CD14-positive monocyte (primary cell): ENCODE measurements around the gene SYPL1. TPM values are rescaled to one million over a fixed set of nuclear protein-coding genes. Genes with fewer than 3 reads are reported as not detected.

Experiments
- DNase-seq, 3 donors: peaks; one replicate each; pipeline ENCODE4 v3.0.0-alpha.2; 2011 to 2022
- H2AFZ ChIP-seq: 2 replicates; pipeline ENCODE4 v1.6.0; 2012; ENCODE audit warnings: mild to moderate bottlenecking, low read depth, low read length, inconsistent platforms; ENCODE audit not compliant: insufficient read depth, poor library complexity, severe bottlenecking
- H3K27ac ChIP-seq, 2 donors: 1 replicate in 1 of 2; 2 replicates in 1 of 2; pipeline ENCODE4 v1.5.1; 2012 to 2013; ENCODE audit warnings: low read length in 2 of 2, control low read depth in 1 of 2, inconsistent platforms in 1 of 2, low read depth in 1 of 2, mild to moderate bottlenecking in 1 of 2
- H3K27me3 ChIP-seq, 2 donors: one replicate each; pipeline versions ENCODE4 v1.6.0 to v1.6.1; 2011 to 2013; ENCODE audit warnings: low read length in 2 of 2; ENCODE audit not compliant: control insufficient read depth in 2 of 2, insufficient read depth in 2 of 2
- H3K36me3 ChIP-seq, 2 donors: replicated peaks in 1 of 2; 1 replicate in 1 of 2; 2 replicates in 1 of 2; pipeline versions ENCODE4 v1.5.1 to v1.6.1; 2012 to 2013; ENCODE audit warnings: low read length in 2 of 2, control low read depth in 1 of 2, inconsistent platforms in 1 of 2, mild to moderate bottlenecking in 1 of 2; ENCODE audit not compliant: insufficient read depth in 2 of 2, control insufficient read depth in 1 of 2
- H3K4me1 ChIP-seq, 2 donors: 1 replicate in 1 of 2; 2 replicates in 1 of 2; pipeline versions ENCODE4 v1.5.1 to v1.6.1; 2012 to 2013; ENCODE audit warnings: low read length in 2 of 2, control low read depth in 1 of 2, inconsistent platforms in 1 of 2, mild to moderate bottlenecking in 1 of 2, moderate library complexity in 1 of 2; ENCODE audit not compliant: insufficient read depth in 2 of 2, control insufficient read depth in 1 of 2
- H3K4me2 ChIP-seq: replicated peaks from 2 replicates; pipeline ENCODE3; 2012; ENCODE audit warnings: low read length, moderate library complexity, mild to moderate bottlenecking; ENCODE audit not compliant: poor library complexity, severe bottlenecking; ENCODE audit errors: extremely low read depth
- H3K4me3 ChIP-seq, 3 experiments: fragments of 200-600 bp in 1 of 3; sonication (generic) in 1 of 3; replicated peaks in 1 of 3; 1 replicate in 2 of 3; 2 replicates in 1 of 3; pipeline ENCODE4 v1.5.1; 2011 to 2013; ENCODE audit warnings: low read length in 3 of 3, mild to moderate bottlenecking in 3 of 3, control low read depth in 2 of 3, low read depth in 2 of 3, inconsistent platforms in 1 of 3, moderate library complexity in 1 of 3
- H3K79me2 ChIP-seq: 2 replicates; pipeline ENCODE4 v1.6.0; 2012; ENCODE audit warnings: mild to moderate bottlenecking, control low read depth, inconsistent platforms, low read length, moderate library complexity; ENCODE audit not compliant: insufficient read depth
- H3K9ac ChIP-seq: 2 replicates; pipeline ENCODE4 v1.6.0; 2017; ENCODE audit warnings: low read length, mild to moderate bottlenecking; ENCODE audit not compliant: insufficient read depth, poor library complexity, severe bottlenecking
- H3K9me3 ChIP-seq, 2 donors: replicated peaks in 1 of 2; 1 replicate in 1 of 2; 2 replicates in 1 of 2; pipeline versions ENCODE4 v1.5.1 to v1.6.1; 2012 to 2013; ENCODE audit warnings: low read length in 2 of 2, control low read depth in 1 of 2; ENCODE audit not compliant: control insufficient read depth in 1 of 2, insufficient read depth in 1 of 2
- H4K20me1 ChIP-seq: 2 replicates; pipeline ENCODE4 v1.6.0; 2012; ENCODE audit warnings: mild to moderate bottlenecking, low read length, control low read depth, moderate library complexity; ENCODE audit not compliant: insufficient read depth
- H3K27ac Mint-ChIP-seq, 7 donors: one replicate each; pipeline ENCODE4 v1.8.0; 2020; ENCODE audit warnings: mild to moderate bottlenecking in 7 of 7, mixed read lengths in 7 of 7, moderate library complexity in 6 of 7, inconsistent platforms in 2 of 7
- H3K27me3 Mint-ChIP-seq, 3 donors: one replicate each; pipeline ENCODE4 v1.8.0; 2021 to 2022; ENCODE audit warnings: low read depth in 3 of 3, mild to moderate bottlenecking in 3 of 3, mixed read lengths in 3 of 3, moderate library complexity in 3 of 3, inconsistent platforms in 1 of 3
- H3K36me3 Mint-ChIP-seq, 2 donors: one replicate each; pipeline ENCODE4 v1.8.0; 2020; ENCODE audit warnings: mixed read lengths in 2 of 2, inconsistent platforms in 1 of 2, mild to moderate bottlenecking in 1 of 2
- H3K4me1 Mint-ChIP-seq: one replicate; pipeline ENCODE4 v1.8.0; 2020; ENCODE audit warnings: mild to moderate bottlenecking, mixed read lengths
- H3K4me3 Mint-ChIP-seq, 2 donors: one replicate each; pipeline ENCODE4 v1.8.0; 2020; ENCODE audit warnings: mild to moderate bottlenecking in 2 of 2, mixed read lengths in 2 of 2, moderate library complexity in 1 of 2
- H3K9me3 Mint-ChIP-seq, 7 donors: one replicate each; pipeline ENCODE4 v1.8.0; 2020 to 2022; ENCODE audit warnings: mixed read lengths in 7 of 7, mild to moderate bottlenecking in 6 of 7, moderate library complexity in 6 of 7, inconsistent platforms in 2 of 7
- CTCF ChIP-seq: fragments of 200-600 bp; IDR thresholded peaks from one replicate; pipeline ENCODE4 v1.8.0; 2022; ENCODE audit warnings: antibody characterized with exemption, mild to moderate bottlenecking
- WGBS: methylation state at CpG from one replicate; pipeline ENCODE4 v1.1.5; 2013; ENCODE audit warnings: missing lambda C conversion rate; ENCODE audit not compliant: insufficient coverage; 5-methylcytosine and 5-hydroxymethylcytosine counted together
- intact Hi-C, 2 donors: fragments of 100-400 bp; cut with micrococcal nuclease; formaldehyde crosslinking; loops; one replicate each; pipeline versions ENCODE4 v1.15.0 to v1.15.1; 2023
- polyA plus RNA-seq, 3 donors: library from polyadenylated mRNA; depleted of rRNA in 1 of 3; unstranded in 2 of 3; stranded (reverse) in 1 of 3; fragments of 300-500 nt in 2 of 3; fragments of >200 nt in 1 of 3; fragmentation: Illumina TruSeq in 2 of 3; gene quantifications; 1 replicate in 2 of 3; 2 replicates in 1 of 3; pipeline ENCODE4 v1.2.3, GENCODE V29; 2012 to 2021

Gene SYPL1
- polyA plus RNA-seq, 3 donors, result 22.3 to 82.1 (median 64.7) TPM

GRCh38 chr7:106059556-106059955 lies 52.6 kb downstream of the SYPL1 start:
- no peak for TF ChIP-seq CTCF
- H3K27ac ChIP-seq, result no peak overlapping the region
- H3K36me3 Mint-ChIP-seq, result no peaks in the 10 kb centered on the region
- H3K27me3 ChIP-seq, result peaks cover 0 to 14% of the 10 kb centered on the region in 2 donors
- peaks cover 48% of the 10 kb centered on the region for H3K4me1 Mint-ChIP-seq
- H3K4me3 Mint-ChIP-seq, result no peak overlapping the region
- no peaks in the 10 kb centered on the region for H3K36me3 ChIP-seq
- H2AFZ ChIP-seq, result no peak overlapping the region
- H3K27me3 Mint-ChIP-seq, result peaks cover 15 to 27% (median 23%) of the 10 kb centered on the region in 3 donors
- intact Hi-C loops, result no loop called here
- no peaks in the 10 kb centered on the region for H3K9me3 Mint-ChIP-seq
- DNase-seq, result peak; percentile 41 to 60 (median 56)
- H3K9ac ChIP-seq, result no peak overlapping the region
- H3K4me2 ChIP-seq, result no peak overlapping the region
- H3K4me3 ChIP-seq, result no peak overlapping the region
- H3K9me3 ChIP-seq, result no peaks in the 10 kb centered on the region
- H3K4me1 ChIP-seq, result peaks cover 20 to 31% of the 10 kb centered on the region in 2 donors
- H4K20me1 ChIP-seq, result no peaks in the 10 kb centered on the region
- no peaks in the 10 kb centered on the region for H3K79me2 ChIP-seq
- 21% methylated on average over 2 of the region's 2 CpGs for WGBS
- peak overlapping the region in 2 of 7 donors; percentile 6 to 47 for H3K27ac Mint-ChIP-seq

- DNase-seq, result no peak
- H3K36me3 ChIP-seq, result no peaks in the 10 kb centered on the region
- no peaks in the 10 kb centered on the region for H3K9me3 Mint-ChIP-seq
- H4K20me1 ChIP-seq, result no peaks in the 10 kb centered on the region
- no peak overlapping the region for H3K27ac ChIP-seq
- peaks cover 48% of the 10 kb centered on the region for H3K4me1 Mint-ChIP-seq
- peaks cover 15 to 30% (median 27%) of the 10 kb centered on the region in 3 donors for H3K27me3 Mint-ChIP-seq
- H3K9ac ChIP-seq, result peak overlapping the region; percentile 25
- peaks cover 20 to 31% of the 10 kb centered on the region in 2 donors for H3K4me1 ChIP-seq
- H2AFZ ChIP-seq, result no peak overlapping the region
- 100% methylated on average over 3 of the region's 3 CpGs for WGBS
- no peaks in the 10 kb centered on the region for H3K79me2 ChIP-seq
- TF ChIP-seq CTCF, result no peak
- no peak overlapping the region for H3K4me2 ChIP-seq
- H3K27ac Mint-ChIP-seq, result peak overlapping the region in 2 of 7 donors; percentile 32 to 41
- H3K27me3 ChIP-seq, result peaks cover 0 to 19% of the 10 kb centered on the region in 2 donors
- H3K9me3 ChIP-seq, result no peaks in the 10 kb centered on the region
- H3K36me3 Mint-ChIP-seq, result no peaks in the 10 kb centered on the region
- intact Hi-C loops, result no loop called here
- no peak overlapping the region for H3K4me3 ChIP-seq
- no peak overlapping the region for H3K4me3 Mint-ChIP-seq
Measured at GRCh38 chr7:106058928-106059324, 53.2 kb downstream of the SYPL1 start.
